ENCODE measurements around the gene RPL36A. TPM values are rescaled to one million over a fixed set of nuclear protein-coding genes. Genes with fewer than 3 reads are reported as not detected.

RPL36A gene
- total and polyA plus RNA-seq, 10 of the 15 experiments (the other 5 are each of a cell fraction or from before 2014, with no cell fraction given) = 425 to 4,528 (median 3,270) TPM

DNA sequence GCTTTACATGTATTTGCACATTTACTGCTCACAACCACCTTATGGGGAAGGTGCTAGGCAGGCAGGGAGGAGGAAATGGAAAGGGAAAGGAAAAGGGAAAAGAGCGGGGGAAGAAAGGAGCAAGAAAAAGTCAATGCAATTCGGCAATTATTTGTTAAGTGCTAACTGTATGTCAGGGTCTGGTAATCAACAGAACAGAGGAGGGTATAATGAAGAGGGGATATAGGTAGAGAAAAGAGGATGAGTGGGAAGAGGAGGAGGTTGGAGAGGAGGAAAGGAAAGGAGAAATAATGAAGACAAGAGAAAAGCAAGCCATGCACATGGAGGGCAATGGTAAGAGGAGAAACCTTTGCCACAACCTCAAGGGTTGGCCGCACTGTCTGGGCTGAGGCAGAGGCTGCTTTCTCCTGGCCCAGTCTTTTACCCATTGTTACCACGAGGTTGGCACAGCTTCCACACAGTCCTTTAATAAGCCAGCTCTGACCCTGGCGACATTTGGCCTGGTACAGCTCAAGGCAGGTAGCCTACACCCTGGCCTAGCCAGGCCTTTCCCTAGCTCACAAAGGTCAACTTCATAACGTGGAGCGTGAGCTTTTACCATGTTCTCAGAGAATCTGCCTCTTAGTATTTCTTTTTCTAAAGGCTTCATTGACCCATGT is 5.7 kb upstream of the RPL36A start:
- no peaks in the 10 kb centered on the region for H4K20me1 ChIP-seq (ENCODE audit: control insufficient read depth, insufficient read depth)
- ATAC-seq = peak; percentile 38
- H3K9me3 ChIP-seq (replicated peaks; ENCODE audit: control insufficient read depth, insufficient read depth, low read length) = no peaks in the 10 kb centered on the region
- ChIA-PET POLR2A (interaction anchor here (0.8 to 1.9 kb wide), 4 partner anchors 20 to 555 kb away, joined by 3 to 4 read pairs (median 3); no protein-coding TSS in a partner anchor), SMC1A (ENCODE audit: uncharacterized antibody, unreplicated experiment) (interaction anchor here (0.6 to 1.1 kb wide), 2 partner anchors 9 to 31 kb away, joined by 3 read pairs; no protein-coding TSS in a partner anchor), CTCF (interaction anchor here (0.6 to 1.5 kb wide), 3 partner anchors 12 to 31 kb away, joined by 3 to 4 read pairs (median 4); no protein-coding TSS in a partner anchor), RAD21 (ENCODE audit: unreplicated experiment) (interaction anchor here (1.0 to 1.3 kb wide), 4 partner anchors 9 to 28 kb away, joined by 3 to 4 read pairs (median 4); no protein-coding TSS in a partner anchor)
- H3K4me2 ChIP-seq (ENCODE audit: control insufficient read depth, insufficient read depth) = peak overlapping the region; percentile 38
- intact Hi-C loops (cut with micrococcal nuclease; ENCODE audit: unreplicated experiment) (loop anchor here (5.0 kb wide), 1 partner anchor 38 kb away; the partner anchor contains the start of gene TIMM8A), in situ Hi-C loops (cut with MboI) (no loop called here)
- no peak for FAIRE-seq
- peaks cover 42% of the 10 kb centered on the region for H3K79me2 ChIP-seq (ENCODE audit: control insufficient read depth, insufficient read depth, low read length)
- H2AFZ ChIP-seq (ENCODE audit: control insufficient read depth, low read depth, low read length) = no peak overlapping the region
- H3K36me3 ChIP-seq (ENCODE audit: control insufficient read depth in 2 of 2, insufficient read depth in 2 of 2, low read length in 1 of 2) = no peaks in the 10 kb centered on the region
- DNase-seq (ENCODE audit: low read depth, low spot score) = no peak
- no peaks in the 10 kb centered on the region for H3K4me1 ChIP-seq (ENCODE audit: control insufficient read depth, insufficient read depth, low read length)
- 12% methylated on average over 7 of the region's 7 CpGs for WGBS (ENCODE audit: insufficient coverage, insufficient replicate concordance, low lambda C conversion rate, missing lambda C conversion rate)
- peak overlapping the region; percentile 71 for H3K4me3 ChIP-seq
- H3K9ac ChIP-seq (ENCODE audit: control insufficient read depth, insufficient read depth, low read length) = peak overlapping the region; percentile 66
- no TSS peak for BruUV-seq (replicated peaks)
- H3K27ac ChIP-seq (ENCODE audit: control insufficient read depth, insufficient read depth) = peak overlapping the region; percentile 81
- no peaks in the 10 kb centered on the region for H3K27me3 ChIP-seq (replicated peaks in 1 of 2; ENCODE audit: control insufficient read depth in 2 of 2, insufficient read depth in 2 of 2, low read length in 1 of 2)
- TF ChIP-seq BCL3 (IDR thresholded peaks at IDR 0.05; ENCODE audit: borderline replicate concordance, insufficient read depth, low read depth, low read length, poor library complexity, severe bottlenecking) (no peak), GABPA (IDR thresholded peaks at IDR 0.05; ENCODE audit: low read depth) (no peak), NR2F1 (conservative IDR thresholded peaks at IDR 0.05) (no peak), MLLT1 (IDR thresholded peaks at IDR 0.05) (0 out of 2 replicates have a peak, but pooled peaks have one; percentile 13), CHD1 (IDR thresholded peaks at IDR 0.05; ENCODE audit: low read depth, low read length) (no peak), NFIC (IDR thresholded peaks at IDR 0.05; ENCODE audit: low read depth, low read length) (no peak), ESRRA (IDR thresholded peaks at IDR 0.05; ENCODE audit: low read length) (no peak), BRCA1 (IDR thresholded peaks at IDR 0.05; ENCODE audit: low read depth, low read length) (no peak), TCF12 (IDR thresholded peaks at IDR 0.05; ENCODE audit: low read depth, low read length) (no peak), ASH2L (IDR thresholded peaks at IDR 0.05; ENCODE audit: borderline replicate concordance, low read depth) (no peak)
- TF ChIP-seq, protein P1, sequence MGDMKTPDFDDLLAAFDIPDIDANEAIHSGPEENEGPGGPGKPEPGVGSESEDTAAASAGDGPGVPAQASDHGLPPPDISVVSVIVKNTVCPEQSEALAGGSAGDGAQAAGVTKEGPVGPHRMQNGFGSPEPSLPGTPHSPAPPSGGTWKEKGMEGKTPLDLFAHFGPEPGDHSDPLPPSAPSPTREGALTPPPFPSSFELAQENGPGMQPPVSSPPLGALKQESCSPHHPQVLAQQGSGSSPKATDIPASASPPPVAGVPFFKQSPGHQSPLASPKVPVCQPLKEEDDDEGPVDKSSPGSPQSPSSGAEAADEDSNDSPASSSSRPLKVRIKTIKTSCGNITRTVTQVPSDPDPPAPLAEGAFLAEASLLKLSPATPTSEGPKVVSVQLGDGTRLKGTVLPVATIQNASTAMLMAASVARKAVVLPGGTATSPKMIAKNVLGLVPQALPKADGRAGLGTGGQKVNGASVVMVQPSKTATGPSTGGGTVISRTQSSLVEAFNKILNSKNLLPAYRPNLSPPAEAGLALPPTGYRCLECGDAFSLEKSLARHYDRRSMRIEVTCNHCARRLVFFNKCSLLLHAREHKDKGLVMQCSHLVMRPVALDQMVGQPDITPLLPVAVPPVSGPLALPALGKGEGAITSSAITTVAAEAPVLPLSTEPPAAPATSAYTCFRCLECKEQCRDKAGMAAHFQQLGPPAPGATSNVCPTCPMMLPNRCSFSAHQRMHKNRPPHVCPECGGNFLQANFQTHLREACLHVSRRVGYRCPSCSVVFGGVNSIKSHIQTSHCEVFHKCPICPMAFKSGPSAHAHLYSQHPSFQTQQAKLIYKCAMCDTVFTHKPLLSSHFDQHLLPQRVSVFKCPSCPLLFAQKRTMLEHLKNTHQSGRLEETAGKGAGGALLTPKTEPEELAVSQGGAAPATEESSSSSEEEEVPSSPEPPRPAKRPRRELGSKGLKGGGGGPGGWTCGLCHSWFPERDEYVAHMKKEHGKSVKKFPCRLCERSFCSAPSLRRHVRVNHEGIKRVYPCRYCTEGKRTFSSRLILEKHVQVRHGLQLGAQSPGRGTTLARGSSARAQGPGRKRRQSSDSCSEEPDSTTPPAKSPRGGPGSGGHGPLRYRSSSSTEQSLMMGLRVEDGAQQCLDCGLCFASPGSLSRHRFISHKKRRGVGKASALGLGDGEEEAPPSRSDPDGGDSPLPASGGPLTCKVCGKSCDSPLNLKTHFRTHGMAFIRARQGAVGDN (IDR thresholded peaks at IDR 0.05) = peak; percentile 32; the same call in 1 of the 2 replicates
- TF ChIP-seq, protein P2, sequence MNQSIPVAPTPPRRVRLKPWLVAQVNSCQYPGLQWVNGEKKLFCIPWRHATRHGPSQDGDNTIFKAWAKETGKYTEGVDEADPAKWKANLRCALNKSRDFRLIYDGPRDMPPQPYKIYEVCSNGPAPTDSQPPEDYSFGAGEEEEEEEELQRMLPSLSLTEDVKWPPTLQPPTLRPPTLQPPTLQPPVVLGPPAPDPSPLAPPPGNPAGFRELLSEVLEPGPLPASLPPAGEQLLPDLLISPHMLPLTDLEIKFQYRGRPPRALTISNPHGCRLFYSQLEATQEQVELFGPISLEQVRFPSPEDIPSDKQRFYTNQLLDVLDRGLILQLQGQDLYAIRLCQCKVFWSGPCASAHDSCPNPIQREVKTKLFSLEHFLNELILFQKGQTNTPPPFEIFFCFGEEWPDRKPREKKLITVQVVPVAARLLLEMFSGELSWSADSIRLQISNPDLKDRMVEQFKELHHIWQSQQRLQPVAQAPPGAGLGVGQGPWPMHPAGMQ (IDR thresholded peaks at IDR 0.05; ENCODE audit: borderline replicate concordance) = no peak
- TF ChIP-seq, protein P3, sequence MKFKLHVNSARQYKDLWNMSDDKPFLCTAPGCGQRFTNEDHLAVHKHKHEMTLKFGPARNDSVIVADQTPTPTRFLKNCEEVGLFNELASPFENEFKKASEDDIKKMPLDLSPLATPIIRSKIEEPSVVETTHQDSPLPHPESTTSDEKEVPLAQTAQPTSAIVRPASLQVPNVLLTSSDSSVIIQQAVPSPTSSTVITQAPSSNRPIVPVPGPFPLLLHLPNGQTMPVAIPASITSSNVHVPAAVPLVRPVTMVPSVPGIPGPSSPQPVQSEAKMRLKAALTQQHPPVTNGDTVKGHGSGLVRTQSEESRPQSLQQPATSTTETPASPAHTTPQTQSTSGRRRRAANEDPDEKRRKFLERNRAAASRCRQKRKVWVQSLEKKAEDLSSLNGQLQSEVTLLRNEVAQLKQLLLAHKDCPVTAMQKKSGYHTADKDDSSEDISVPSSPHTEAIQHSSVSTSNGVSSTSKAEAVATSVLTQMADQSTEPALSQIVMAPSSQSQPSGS (IDR thresholded peaks at IDR 0.05; ENCODE audit: low read length) = no peak

All from GM12878 (cell line).